GM23338 (cell line): ENCODE results near the gene TSPAN10.

Experiments used
- CREB1 ChIP-seq: fragments of 250-450 bp; sonication (Bioruptor Pico); IDR thresholded peaks from 2 replicates; pipeline ENCODE4 v1.5.0; 2020; ENCODE audit warnings: low read depth, mild to moderate bottlenecking, moderate library complexity
- CTCF ChIP-seq, 2 experiments: fragments of 200-600 bp in 1 of 2; sonication (generic) in 1 of 2; conservative IDR thresholded peaks; 2 replicates each; pipeline versions ENCODE4 v1.5.1 to v1.6.1; 2016 to 2017; ENCODE audit warnings: antibody characterized with exemption in 2 of 2, low read depth in 2 of 2, mild to moderate bottlenecking in 2 of 2, moderate library complexity in 1 of 2
- EZH2 ChIP-seq: fragments of 200-600 bp; sonication (generic); IDR thresholded peaks from one replicate; pipeline ENCODE4 v1.8.0; 2017; ENCODE audit warnings: antibody characterized with exemption, mild to moderate bottlenecking, low read depth; ENCODE audit not compliant: unreplicated experiment
- EZH2phosphoT487 ChIP-seq: fragments of 200-600 bp; sonication (generic); IDR thresholded peaks from one replicate; pipeline ENCODE4 v1.8.1; 2018; ENCODE audit warnings: antibody characterized with exemption; ENCODE audit not compliant: unreplicated experiment
- JUNB ChIP-seq: IDR thresholded peaks from one replicate; pipeline ENCODE4 v1.6.1; 2016; ENCODE audit warnings: antibody characterized with exemption; ENCODE audit not compliant: unreplicated experiment
- NANOG ChIP-seq: IDR thresholded peaks from 2 replicates; pipeline ENCODE4 v1.6.1; 2016; ENCODE audit warnings: antibody characterized with exemption, borderline replicate concordance
- POLR2AphosphoS5 ChIP-seq: IDR thresholded peaks from 2 replicates; pipeline ENCODE4 v1.6.1; 2016; ENCODE audit warnings: antibody characterized with exemption, low read depth
- REST ChIP-seq: IDR thresholded peaks from one replicate; pipeline ENCODE4 v1.6.1; 2018; ENCODE audit warnings: antibody characterized with exemption; ENCODE audit not compliant: unreplicated experiment
- STAT1 ChIP-seq: IDR thresholded peaks from one replicate; pipeline ENCODE4 v1.6.1; 2016; ENCODE audit warnings: antibody characterized with exemption; ENCODE audit not compliant: unreplicated experiment
- ZNF114 ChIP-seq: fragments of 250-450 bp; sonication (Bioruptor Pico); IDR thresholded peaks from 2 replicates; pipeline ENCODE4 v1.5.0; 2020; ENCODE audit warnings: mild to moderate bottlenecking, moderate library complexity
- ZNF331 ChIP-seq: fragments of 250-450 bp; sonication (Bioruptor Pico); IDR thresholded peaks from 2 replicates; pipeline ENCODE4 v1.5.0; 2020; ENCODE audit warnings: low read depth, mild to moderate bottlenecking, moderate library complexity
- ZNF462 ChIP-seq: fragments of 250-450 bp; sonication (Bioruptor Pico); IDR thresholded peaks from 2 replicates; pipeline ENCODE4 v1.5.0; 2020; ENCODE audit warnings: mild to moderate bottlenecking, moderate library complexity

- TF ChIP-seq EZH2 (no peak), JUNB (no peak), CTCF (conservative IDR thresholded peaks at IDR 0.05; ENCODE audit: low read depth in 2 of 2) (no peak), EZH2phosphoT487 (no peak), POLR2AphosphoS5 (no peak), ZNF114 (CRISPR knock-in tag) (no peak), REST (no peak), NANOG (no peak), ZNF331 (CRISPR knock-in tag) (no peak), CREB1 (CRISPR knock-in tag) (no peak), STAT1 (no peak), ZNF462 (CRISPR knock-in tag) (no peak)
These were observed 22.0 kb downstream of the TSPAN10 start for GRCh38 chr17:81659038-81659437.
